HG03159 (cell line): Measurements from ENCODE around the gene CDPF1.
"Not testable (repeated sequence)": the region's sequence is repeated elsewhere in the genome, so short reads cannot be mapped to it uniquely, and the experiment has no call there.

Experiments
- ATAC-seq: cut with Tn5 transposase; IDR thresholded peaks from one replicate; pipeline ENCODE4 v1.9.1; 2021; ENCODE audit warnings: mild to moderate bottlenecking, moderate library complexity; ENCODE audit not compliant: unreplicated experiment

Gene CDPF1

DNA sequence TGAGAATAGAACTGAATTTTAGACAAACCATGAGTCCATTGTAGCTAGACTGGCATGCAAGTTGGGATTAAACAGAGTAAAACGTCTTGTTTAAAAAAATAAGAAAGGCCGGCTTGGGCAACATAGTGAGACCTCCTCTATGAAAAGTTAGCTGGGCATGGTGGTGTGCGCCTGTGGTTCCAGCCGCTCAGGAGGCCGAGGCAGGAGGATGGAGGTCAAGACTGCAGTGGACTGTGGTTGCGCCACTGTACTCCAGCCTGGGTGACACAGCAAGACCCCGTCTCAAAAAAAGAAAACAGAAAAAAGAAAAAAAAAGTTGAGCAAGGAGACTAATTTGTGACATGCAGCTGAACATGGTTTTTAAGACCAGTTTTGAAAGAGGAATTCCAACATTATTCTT, 23.5 kb downstream of the CDPF1 start:
- no peak for ATAC-seq

DNA sequence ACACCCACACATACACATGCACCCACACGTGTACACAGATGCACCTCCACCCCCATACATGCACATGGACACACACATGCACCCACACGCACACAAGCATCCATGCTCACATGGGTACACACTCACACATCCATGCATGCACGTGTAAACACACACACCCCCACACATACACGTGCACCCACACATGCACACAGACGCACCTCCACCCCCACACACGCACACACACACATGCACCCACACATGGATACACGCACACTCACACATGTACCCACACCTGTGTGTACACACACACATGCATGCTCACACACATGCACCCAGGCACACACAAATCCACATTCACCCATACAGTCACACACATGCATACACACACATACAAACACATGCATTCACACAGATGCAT, 24.5 kb downstream of the CDPF1 start:
- ATAC-seq = no peak

DNA sequence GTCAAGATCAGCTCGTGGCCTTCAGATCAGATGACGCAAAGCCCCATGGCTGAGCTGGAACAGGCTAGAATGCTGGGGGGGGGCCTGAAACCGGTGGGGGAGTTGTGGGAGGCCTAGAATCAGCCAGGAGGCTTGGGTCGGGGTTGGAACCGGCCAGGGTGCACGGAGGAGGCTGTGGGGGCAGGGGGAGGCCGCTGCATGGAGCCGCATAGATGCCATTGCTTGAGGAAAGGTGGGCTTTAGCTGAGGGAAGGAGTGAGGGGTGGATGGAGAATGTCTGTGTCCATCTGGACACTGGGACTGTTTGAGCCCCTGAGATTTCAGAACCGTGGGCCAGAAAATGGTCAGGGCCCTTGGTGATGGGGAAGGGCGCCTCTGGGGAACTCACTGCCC, 25.2 kb downstream of the CDPF1 start:
- ATAC-seq = no peak

DNA sequence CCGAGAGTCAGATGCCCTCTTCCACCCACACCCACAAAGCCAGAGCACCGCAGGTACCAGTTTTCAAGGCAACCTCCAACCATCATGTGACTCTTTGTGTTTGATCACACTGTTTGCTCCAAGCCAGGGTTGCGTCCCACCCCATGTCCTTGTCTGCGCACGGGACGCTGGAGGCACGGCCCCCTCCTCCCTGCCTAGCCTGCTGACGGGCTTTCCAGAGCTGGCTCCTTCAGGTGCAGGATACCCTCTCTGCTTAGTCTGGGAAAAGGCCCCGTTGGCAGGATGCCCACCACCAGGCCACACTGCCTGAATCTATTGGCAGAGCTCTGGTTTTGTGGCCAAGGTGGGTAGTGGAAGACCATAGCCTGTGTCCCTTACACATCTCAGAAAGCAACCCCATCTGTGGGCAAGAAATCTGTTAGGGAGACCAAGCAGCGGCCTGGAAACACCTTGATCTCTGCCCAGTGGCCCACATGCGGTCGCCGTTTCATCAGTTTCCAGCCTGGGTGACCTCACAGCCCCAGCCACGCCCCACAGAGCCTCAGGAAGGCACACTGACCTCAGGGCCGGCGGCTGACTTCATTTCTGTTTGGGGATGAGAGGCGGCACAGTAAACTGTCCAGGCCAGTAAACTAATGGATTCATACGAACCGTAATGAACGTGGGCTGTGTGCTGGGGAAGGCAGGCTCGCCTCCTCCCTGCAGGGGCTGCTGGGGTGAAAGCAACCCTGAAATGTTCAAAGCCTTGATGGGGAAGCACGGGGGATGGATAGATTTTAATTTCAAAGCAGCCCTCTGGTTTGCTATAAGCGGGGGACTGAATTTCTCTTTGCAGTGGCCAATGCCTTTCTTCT, 25.8 kb downstream of the CDPF1 start:
- ATAC-seq = no peak

DNA sequence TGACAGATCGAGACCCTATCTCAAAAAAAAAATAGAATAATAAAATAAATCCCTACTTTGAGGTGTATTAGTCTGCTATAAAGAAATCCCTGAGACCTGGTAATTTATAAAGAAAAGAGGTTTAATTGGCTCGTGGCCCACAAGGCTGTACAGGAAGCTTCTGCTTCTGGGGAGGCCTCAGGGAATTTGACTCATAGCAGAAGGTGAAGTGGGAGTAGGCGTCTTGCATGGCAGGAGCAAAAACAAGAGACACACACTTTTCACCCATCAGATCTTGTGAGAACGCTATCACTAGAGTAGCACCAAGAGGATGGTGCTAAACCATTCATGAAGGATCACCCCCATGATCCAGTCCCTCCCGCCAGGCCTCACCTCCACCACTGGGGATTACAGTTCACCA, 29.2 kb downstream of the CDPF1 start:
- no peak for ATAC-seq

DNA sequence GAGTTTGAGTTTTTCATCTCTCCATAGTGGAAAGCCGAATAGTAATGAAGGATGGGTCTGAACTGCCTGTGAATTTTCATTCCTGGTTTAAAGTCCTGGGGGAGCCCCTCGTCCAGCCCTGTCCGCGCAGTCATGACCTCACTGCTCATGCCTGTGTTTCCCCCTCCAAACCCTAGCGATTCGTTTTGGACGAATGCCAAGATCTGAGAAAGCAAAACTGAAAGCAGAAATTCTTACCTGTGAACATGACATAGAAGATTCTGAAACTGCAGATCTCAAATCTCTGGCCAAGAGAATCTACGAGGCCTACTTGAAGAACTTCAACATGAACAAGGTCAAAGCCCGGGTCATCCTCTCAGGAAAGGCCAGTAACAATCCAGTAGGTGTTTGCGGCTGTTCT, 30.5 kb downstream of the CDPF1 start:
- no peak for ATAC-seq

DNA sequence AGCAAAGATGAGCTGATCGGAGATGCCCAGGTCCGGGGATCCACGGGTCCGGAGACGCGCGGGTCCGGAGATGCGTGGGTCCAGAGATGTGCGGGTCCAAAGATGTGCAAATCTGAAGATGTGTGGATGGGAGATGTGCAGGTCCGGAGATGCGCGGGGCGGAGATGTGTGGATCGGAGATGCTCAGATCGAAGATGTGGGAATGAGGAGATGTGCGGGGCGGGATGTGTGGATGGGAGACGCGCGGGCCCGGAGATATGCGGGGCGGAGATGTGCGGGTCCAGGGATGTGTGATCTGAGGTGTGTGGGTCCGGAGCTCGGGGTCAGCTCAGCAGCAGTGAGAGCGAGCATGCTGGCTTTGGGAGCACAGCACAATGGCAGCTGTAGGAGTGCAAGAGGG, 35.5 kb downstream of the CDPF1 start:
- no peak for ATAC-seq

DNA sequence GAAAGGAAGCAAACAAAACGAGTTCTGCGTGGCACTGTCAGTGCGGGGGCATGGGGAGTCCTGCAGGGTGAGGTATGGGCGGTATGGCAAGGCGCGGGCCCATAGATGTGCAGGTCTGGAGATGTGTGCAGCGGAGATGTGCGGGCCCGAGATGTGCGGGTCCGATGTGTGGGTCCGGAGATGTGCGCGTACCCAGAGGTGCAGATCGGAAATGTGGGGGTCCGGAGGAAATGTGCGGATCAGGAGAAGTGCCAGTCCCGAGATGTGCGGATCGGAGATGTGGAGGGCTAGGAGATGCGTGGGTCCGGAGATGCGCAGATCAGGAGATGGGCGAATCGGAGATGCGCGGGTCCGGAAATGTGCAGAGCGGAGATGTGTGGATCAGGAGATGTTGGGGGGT, 35.9 kb downstream of the CDPF1 start:
- ATAC-seq = no peak

DNA sequence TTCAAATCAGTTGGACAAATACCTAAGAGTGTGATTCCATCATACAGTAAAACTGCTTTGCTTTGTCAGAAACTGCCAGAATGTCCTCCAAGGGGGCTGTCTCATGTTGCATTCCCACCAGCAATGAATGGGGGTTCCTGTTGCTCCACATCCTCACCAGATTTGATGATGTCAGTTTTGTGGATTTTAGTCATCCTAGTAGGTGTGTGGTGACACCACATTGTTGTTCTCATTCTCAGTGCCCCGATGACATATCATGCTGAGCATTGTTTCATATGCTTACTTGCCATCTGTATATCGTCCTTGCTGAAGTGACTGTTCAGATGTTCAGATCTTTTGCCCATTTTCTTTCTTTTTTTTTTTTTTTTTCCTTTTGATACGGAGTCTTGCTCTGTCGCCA, 37.0 kb downstream of the CDPF1 start:
- ATAC-seq = no peak

DNA sequence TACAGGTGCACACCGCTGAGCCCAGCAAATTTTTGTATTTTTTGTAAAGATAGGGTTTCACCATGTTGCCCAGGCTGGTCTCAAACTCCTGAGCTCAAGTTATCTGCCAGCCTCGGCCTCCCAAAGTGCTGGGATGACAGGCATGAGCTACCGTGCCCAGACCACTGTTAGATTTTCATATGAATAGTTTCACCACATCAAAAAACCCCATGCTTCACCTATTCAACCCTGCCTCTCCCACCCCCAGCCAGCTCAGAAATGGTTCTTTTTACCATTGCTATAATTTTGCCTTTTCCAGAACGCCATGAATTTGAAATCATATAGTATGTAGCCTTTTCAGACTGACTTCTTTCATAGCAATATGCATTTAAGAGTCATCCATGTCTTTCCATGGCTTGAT, 37.9 kb downstream of the CDPF1 start:
- ATAC-seq = no peak

DNA sequence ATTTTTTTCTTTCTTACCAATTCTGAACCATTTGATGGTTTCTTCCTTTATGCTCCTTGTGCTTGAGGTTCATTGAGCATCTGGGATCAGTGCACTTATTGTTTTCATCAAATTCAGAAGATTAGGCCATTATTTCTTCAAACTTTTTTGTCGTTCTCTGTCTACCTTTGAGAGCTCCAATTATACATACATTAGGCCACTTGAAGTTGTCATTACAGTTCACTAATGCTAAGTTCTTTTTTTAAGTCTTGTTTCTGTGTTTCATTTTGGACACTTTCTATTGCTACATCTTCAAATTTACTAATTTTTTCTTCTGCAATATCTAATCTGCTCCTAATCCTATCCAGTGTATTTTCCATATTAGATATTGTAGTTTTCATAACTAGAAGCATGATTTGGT, 40.8 kb downstream of the CDPF1 start:
- ATAC-seq = no peak

DNA sequence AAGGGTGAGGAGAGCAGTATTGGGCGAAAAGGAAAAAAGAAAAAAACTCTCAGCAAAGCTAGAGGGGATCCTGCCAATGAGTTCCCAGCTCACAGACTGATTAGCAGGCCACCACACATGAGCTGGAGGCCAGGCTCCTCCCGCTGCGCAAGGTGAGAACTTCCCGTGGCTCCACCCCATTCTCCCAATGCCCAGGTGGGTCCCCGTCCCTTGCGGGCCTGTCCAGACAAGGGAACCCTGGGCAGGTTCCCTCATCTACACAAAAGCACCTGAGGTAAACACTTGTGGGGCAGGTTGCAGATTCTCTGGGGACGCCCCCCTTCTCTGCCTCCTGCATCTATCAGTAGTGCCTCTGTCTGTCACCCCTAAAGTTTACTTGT, 46.5 kb downstream of the CDPF1 start:
- ATAC-seq = no peak

DNA sequence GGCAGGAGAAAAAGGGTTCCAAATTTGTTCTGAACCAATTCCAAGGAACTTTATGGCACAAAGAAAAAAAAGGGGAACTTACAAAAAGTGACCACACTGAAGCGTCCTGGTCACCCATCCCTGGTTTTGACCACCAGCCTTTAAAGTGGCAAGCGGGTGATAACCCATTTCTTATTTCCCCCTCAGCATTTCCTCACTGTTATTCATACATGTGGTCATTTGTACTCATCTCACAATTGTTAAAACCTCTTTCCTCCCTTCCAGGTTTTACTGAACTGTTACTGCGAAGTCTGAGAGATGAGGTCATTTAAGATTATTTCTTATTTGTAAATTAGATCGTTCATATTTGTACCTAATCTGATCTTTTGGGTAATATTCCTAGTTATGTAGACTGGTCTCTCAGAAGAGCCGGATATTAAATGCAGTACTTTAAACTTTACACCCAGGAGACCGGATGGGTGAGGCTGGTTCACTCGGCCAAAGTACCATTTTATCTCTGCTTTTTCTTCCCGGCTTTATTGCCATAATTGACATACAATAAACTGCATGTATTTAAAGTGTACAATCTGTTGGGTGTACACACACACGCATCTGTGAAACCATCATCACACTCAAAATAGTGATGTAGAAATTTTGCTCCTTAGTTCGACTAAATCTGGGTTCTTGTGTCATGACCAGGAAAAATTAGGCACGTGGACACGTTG, 47.0 kb downstream of the CDPF1 start:
- ATAC-seq = no peak

DNA sequence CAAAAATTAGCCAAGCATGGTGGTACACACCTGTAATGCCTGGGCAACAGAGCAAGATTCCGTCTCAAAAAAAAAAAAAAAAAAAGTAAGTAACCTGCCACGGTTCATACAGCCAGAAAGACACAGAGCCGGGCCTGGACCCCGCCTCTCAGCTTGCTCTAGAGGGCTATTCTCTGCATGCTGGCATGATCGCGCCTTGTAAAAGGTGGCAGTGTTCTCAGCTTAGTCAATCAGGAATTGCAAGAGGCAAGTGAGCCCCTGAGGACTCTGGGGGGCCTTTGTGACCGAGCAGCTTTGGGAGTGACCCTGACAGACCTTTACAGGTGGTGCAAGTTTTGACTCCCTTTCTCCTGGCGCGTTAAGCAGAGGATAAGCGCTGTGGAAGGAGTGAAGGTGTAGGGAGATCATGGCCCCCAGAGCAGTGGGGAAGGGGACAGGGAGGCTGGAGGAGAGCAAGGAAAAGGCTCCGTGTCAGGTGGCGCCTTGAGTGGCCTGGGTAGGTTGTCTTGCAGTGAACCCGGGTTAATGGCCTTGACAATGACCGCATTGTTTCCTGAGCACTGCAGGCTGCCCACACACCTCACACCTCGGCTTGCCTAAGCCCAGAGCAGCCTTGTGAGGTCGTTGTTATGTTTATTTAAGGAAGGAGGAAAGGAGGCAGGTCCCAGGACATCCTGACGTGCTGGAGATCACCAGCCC, 48.9 kb downstream of the CDPF1 start:
- ATAC-seq = no peak

DNA sequence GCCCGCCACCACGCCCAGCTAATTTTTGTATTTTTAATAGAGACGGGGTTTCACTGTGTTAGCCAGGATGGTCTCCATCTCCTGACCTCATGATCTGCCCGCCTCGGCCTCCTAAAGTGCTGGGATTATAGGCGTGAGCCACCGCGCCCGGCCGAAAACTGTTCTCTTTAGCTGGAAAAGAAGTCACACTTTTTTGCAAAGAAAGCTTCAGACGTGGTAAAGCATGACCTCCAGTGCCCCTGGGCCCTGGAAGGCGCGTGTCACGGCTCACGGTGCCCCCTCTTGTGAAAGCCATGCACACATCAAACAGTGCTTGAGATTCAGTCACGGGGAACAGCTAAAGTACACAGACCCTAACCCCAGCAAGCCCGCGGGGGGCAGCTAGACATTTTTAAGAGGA, 51.3 kb downstream of the CDPF1 start:
- not testable (repeated sequence) for ATAC-seq

DNA sequence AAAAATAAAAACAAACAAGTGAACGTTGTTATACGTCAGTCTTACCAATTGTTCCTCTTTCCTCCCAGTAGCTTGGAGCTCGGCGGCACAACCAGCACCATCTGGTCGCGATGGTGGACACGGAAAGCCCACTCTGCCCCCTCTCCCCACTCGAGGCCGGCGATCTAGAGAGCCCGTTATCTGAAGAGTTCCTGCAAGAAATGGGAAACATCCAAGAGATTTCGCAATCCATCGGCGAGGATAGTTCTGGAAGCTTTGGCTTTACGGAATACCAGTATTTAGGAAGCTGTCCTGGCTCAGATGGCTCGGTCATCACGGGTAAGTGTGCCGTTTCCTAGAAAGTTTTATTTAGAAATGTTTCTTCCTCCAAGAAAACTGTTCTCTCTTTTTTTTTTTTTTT, 51.8 kb downstream of the CDPF1 start:
- ATAC-seq = no peak

DNA sequence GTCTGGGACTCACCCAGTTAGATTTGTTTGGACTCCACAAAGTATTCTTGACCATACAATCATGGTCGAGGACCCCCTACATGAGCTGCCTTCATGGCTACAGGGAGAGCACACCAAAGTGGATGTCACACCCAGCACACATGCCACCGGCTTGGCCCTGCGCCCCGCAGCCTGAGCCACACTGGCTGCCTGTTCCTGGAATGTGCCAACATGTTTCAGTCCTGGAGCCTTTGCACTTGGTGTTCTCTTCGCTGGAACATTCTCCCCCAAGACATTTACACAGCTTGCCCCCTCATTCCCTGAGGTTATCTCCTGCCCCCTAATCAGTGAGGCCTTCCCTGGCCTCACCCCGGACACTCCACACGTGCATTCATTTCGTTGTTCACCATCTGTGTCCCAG, 53.8 kb downstream of the CDPF1 start:
- ATAC-seq = no peak

DNA sequence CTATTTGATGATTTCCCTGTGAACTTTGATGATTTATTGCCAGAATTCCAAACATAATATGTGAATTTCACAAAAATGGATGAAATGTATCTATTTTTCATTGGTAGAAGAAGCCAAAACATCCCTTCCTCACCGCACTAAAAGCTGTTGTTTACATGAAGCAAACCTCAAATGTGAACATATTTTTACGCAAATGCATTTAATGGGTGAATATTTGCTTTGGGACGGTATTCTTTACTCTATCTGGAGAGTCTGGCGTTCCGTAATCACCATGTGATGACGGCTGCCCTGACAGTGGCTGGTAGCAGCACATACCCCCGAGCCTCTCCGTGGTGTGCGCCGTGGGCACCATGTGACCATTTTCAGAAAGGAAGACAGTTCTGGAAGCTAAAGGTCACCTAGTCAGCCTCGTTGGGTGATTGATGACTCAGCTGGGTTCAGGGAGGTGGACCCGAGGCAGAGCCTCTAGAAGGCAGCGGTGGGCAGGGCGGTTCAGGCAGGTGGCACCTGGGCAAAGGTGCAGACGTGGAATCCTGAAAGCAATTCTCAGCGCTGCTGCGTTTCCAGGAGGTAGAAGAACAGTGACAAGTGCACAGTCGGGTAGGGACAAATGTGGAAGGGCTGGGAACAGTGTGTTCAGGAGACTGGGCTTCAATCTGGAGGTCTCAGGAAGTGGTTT, 54.5 kb downstream of the CDPF1 start:
- ATAC-seq = no peak
